GM23338 (cell line): Measurements from ENCODE around the gene FKBP1B. TPM values are rescaled to one million over a fixed set of nuclear protein-coding genes. Genes with fewer than 3 reads are reported as not detected.

Source experiments
- ATAC-seq: fragments of 200-7000 bp; cut with Tn5 transposase; 3 replicates; pipeline ENCODE4 v1.9.1; 2020
- DNase-seq: peaks from one replicate; pipeline ENCODE4 v3.0.0-alpha.2; 2015; ENCODE audit warnings: low spot score
- H2AFZ ChIP-seq: fragments of 200-600 bp; sonication (generic); 2 replicates; pipeline ENCODE4 v1.8.0; 2016; ENCODE audit warnings: antibody characterized with exemption, mild to moderate bottlenecking, moderate library complexity
- H3F3A ChIP-seq: fragments of 200-600 bp; sonication (generic); replicated peaks from 2 replicates; pipeline ENCODE4 v1.8.0; 2017; ENCODE audit warnings: antibody characterized with exemption, mixed run types, low read depth
- H3K27ac ChIP-seq: fragments of 200-600 bp; sonication (generic); 2 replicates; pipeline ENCODE4 v1.6.1; 2016; ENCODE audit warnings: low read depth
- H3K27me3 ChIP-seq: fragments of 200-600 bp; sonication (generic); 2 replicates; pipeline ENCODE4 v1.8.0; 2016; ENCODE audit warnings: mild to moderate bottlenecking, mixed run types, moderate library complexity; ENCODE audit not compliant: insufficient read depth
- H3K36me3 ChIP-seq: fragments of 200-600 bp; sonication (generic); 2 replicates; pipeline ENCODE4 v1.8.0; 2016; ENCODE audit warnings: mild to moderate bottlenecking; ENCODE audit not compliant: insufficient read depth
- H3K4me1 ChIP-seq: fragments of 200-600 bp; sonication (generic); 2 replicates; pipeline ENCODE4 v1.8.0; 2016; ENCODE audit warnings: mild to moderate bottlenecking, moderate library complexity; ENCODE audit not compliant: insufficient read depth
- H3K4me2 ChIP-seq: fragments of 200-600 bp; sonication (generic); 2 replicates; pipeline ENCODE4 v1.7.1; 2017; ENCODE audit warnings: mixed run types
- H3K4me3 ChIP-seq: fragments of 200-600 bp; sonication (generic); 2 replicates; pipeline ENCODE4 v1.6.1; 2016; ENCODE audit warnings: mixed run types
- H3K79me2 ChIP-seq: fragments of 200-600 bp; sonication (generic); replicated peaks from 2 replicates; pipeline ENCODE4 v1.8.0; 2017; ENCODE audit warnings: mild to moderate bottlenecking; ENCODE audit not compliant: insufficient read depth
- H3K9me2 ChIP-seq: fragments of 200-600 bp; sonication (generic); 2 replicates; pipeline ENCODE4 v1.8.0; 2017; ENCODE audit not compliant: insufficient read depth
- H4K20me1 ChIP-seq: fragments of 200-600 bp; sonication (generic); replicated peaks from 2 replicates; pipeline ENCODE4 v1.8.0; 2017; ENCODE audit warnings: mild to moderate bottlenecking; ENCODE audit not compliant: insufficient read depth
- H3K27ac Mint-ChIP-seq: 2 replicates; pipeline ENCODE4 v1.8.0; 2020; ENCODE audit warnings: inconsistent platforms, mild to moderate bottlenecking, moderate library complexity, mixed read lengths
- H3K27me3 Mint-ChIP-seq: 3 replicates; pipeline ENCODE4 v1.8.0; 2022; ENCODE audit warnings: low read depth, mild to moderate bottlenecking, moderate library complexity, mixed read lengths, inconsistent platforms; ENCODE audit not compliant: insufficient read depth, poor library complexity
- H3K36me3 Mint-ChIP-seq: 3 replicates; pipeline ENCODE4 v1.8.0; 2021; ENCODE audit warnings: low read depth, mild to moderate bottlenecking, inconsistent platforms, moderate library complexity, mixed read lengths
- H3K4me1 Mint-ChIP-seq: 3 replicates; pipeline ENCODE4 v1.8.0; 2020; ENCODE audit warnings: mild to moderate bottlenecking, inconsistent platforms, mixed read lengths
- H3K4me3 Mint-ChIP-seq: 3 replicates; pipeline ENCODE4 v1.8.0; 2021; ENCODE audit warnings: moderate library complexity, mild to moderate bottlenecking, inconsistent platforms, mixed read lengths
- H3K9me3 Mint-ChIP-seq: 3 replicates; pipeline ENCODE4 v1.8.0; 2020; ENCODE audit warnings: moderate library complexity, mild to moderate bottlenecking, inconsistent platforms, mixed read lengths
- CREB1 ChIP-seq: fragments of 250-450 bp; sonication (Bioruptor Pico); IDR thresholded peaks from 2 replicates; pipeline ENCODE4 v1.5.0; 2020; ENCODE audit warnings: low read depth, mild to moderate bottlenecking, moderate library complexity
- EZH2 ChIP-seq: fragments of 200-600 bp; sonication (generic); IDR thresholded peaks from one replicate; pipeline ENCODE4 v1.8.0; 2017; ENCODE audit warnings: antibody characterized with exemption, mild to moderate bottlenecking, low read depth; ENCODE audit not compliant: unreplicated experiment
- EZH2phosphoT487 ChIP-seq: fragments of 200-600 bp; sonication (generic); IDR thresholded peaks from one replicate; pipeline ENCODE4 v1.8.1; 2018; ENCODE audit warnings: antibody characterized with exemption; ENCODE audit not compliant: unreplicated experiment
- JUNB ChIP-seq: IDR thresholded peaks from one replicate; pipeline ENCODE4 v1.6.1; 2016; ENCODE audit warnings: antibody characterized with exemption; ENCODE audit not compliant: unreplicated experiment
- NANOG ChIP-seq: IDR thresholded peaks from 2 replicates; pipeline ENCODE4 v1.6.1; 2016; ENCODE audit warnings: antibody characterized with exemption, borderline replicate concordance
- POLR2AphosphoS5 ChIP-seq: IDR thresholded peaks from 2 replicates; pipeline ENCODE4 v1.6.1; 2016; ENCODE audit warnings: antibody characterized with exemption, low read depth
- STAT1 ChIP-seq: IDR thresholded peaks from one replicate; pipeline ENCODE4 v1.6.1; 2016; ENCODE audit warnings: antibody characterized with exemption; ENCODE audit not compliant: unreplicated experiment
- ZNF114 ChIP-seq: fragments of 250-450 bp; sonication (Bioruptor Pico); IDR thresholded peaks from 2 replicates; pipeline ENCODE4 v1.5.0; 2020; ENCODE audit warnings: mild to moderate bottlenecking, moderate library complexity
- ZNF331 ChIP-seq: fragments of 250-450 bp; sonication (Bioruptor Pico); IDR thresholded peaks from 2 replicates; pipeline ENCODE4 v1.5.0; 2020; ENCODE audit warnings: low read depth, mild to moderate bottlenecking, moderate library complexity
- polyA plus RNA-seq: library from polyadenylated mRNA; unstranded; fragments of >200 nt; fragmentation: Nextera tagmentation; extraction: Ambion mirVana; gene quantifications from 2 replicates; pipeline ENCODE4 v1.2.1, GENCODE V29; 2016
- total RNA-seq: library from RNA; depleted of rRNA; stranded (reverse); fragments of >200 nt; shearing (Covaris generic); gene quantifications from 2 replicates; pipeline ENCODE4 v1.2.3, GENCODE V29; 2014
- TF ChIP-seq, protein P1 (sequence below), 2 experiments: fragments of 200-600 bp in 1 of 2; sonication (generic) in 1 of 2; conservative IDR thresholded peaks; 2 replicates each; pipeline versions ENCODE4 v1.5.1 to v1.6.1; 2016 to 2017; ENCODE audit warnings: antibody characterized with exemption in 2 of 2, low read depth in 2 of 2, mild to moderate bottlenecking in 2 of 2, moderate library complexity in 1 of 2
- TF ChIP-seq, protein P2 (sequence below): IDR thresholded peaks from one replicate; pipeline ENCODE4 v1.6.1; 2018; ENCODE audit warnings: antibody characterized with exemption; ENCODE audit not compliant: unreplicated experiment
- TF ChIP-seq, protein P3 (sequence below): IDR thresholded peaks from 2 replicates; pipeline ENCODE4 v1.6.1; 2016; ENCODE audit warnings: antibody characterized with exemption

The FKBP1B gene
- total and polyA plus RNA-seq, 2 experiments from 2014 or later, result 48.2 to 77.1 TPM

DNA sequence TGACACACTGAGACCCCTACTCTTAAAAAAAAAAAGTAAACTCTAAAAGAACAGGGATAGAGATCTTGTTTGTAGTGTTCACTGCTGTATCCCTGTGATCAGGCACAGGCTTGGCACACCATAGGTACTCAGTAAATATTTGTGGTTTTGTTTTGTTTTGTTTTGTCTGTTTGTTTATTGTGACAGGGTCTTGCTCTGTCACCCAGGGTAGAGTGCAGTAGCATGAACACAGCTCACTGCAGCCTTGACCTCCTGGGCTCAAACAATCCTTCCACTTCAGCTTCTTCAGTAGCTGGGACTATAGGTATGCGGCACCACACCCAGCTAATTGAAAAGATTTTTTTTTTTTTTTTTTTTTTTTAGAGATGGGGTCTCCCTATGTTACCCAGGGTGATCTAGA, 3.4 kb downstream of the FKBP1B start:
- H3K27ac Mint-ChIP-seq, result no peak overlapping the region
- Histone ChIP-seq H3K79me2 (0 out of 2 replicates have a peak, but pooled peaks cover 16% of the 10 kb centered on the region), H3K27me3 (no peaks in the 10 kb centered on the region), H3K9me2 (no peaks in the 10 kb centered on the region), H3K4me2 (no peak overlapping the region), H4K20me1 (no peaks in the 10 kb centered on the region; the same call in 1 of the 2 replicates), H3K4me3 (no peak overlapping the region), H3K36me3 (no peaks in the 10 kb centered on the region; the same call in 1 of the 2 replicates), H3K27ac (no peak overlapping the region), H3K4me1 (peaks cover 15% of the 10 kb centered on the region), H2AFZ (no peak overlapping the region), H3F3A (peaks cover 14% of the 10 kb centered on the region; the same call in 1 of the 2 replicates)
- peaks cover 6% of the 10 kb centered on the region for H3K36me3 Mint-ChIP-seq
- H3K4me1 Mint-ChIP-seq, result peaks cover 5% of the 10 kb centered on the region; the same call in 2 of the 3 replicates
- DNase-seq (no peak), ATAC-seq (no peak)
- H3K4me3 Mint-ChIP-seq, result no peak overlapping the region
- TF ChIP-seq STAT1 (no peak), ZNF331 (CRISPR knock-in tag) (no peak)
- no peaks in the 10 kb centered on the region for H3K9me3 Mint-ChIP-seq
- peaks cover 6% of the 10 kb centered on the region for H3K27me3 Mint-ChIP-seq

DNA sequence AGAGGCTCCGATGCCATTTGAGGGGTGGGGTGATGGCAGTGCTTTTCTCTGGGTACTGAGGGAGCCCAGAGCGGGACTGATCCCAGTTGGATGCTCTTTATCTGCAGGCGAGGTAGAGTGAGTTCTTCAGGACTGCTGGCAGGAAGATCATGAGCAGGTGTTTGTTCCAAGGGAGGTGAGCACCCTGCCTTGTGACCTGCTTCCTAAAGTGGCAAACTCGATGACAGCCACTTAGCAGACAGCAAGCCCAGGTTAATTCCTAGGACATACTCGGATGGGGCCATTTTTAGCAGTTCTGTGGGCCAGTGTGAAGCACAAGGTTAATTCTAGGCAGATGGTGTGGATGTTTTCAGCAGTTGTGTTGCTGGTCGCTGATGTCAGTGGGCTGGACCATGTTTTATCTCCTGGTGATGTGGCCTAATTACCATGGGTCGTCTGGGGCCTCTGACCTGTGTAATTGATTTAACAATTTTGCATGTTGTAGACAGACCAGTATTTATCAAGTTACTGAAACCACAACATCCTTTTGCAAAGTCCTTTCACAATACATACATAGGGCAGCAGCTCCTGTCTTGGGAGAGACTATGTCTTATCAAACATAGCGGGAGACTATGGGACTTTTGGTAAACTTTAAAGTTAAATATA, 4.9 kb downstream of the FKBP1B start:
- H3K4me3 ChIP-seq, result no peak overlapping the region
- no peak for ATAC-seq
- no peaks in the 10 kb centered on the region; the same call in 1 of the 2 replicates for H3K36me3 ChIP-seq
- H3K27ac ChIP-seq, result no peak overlapping the region
- Mint-ChIP-seq H3K4me1 (no peaks in the 10 kb centered on the region), H3K9me3 (no peaks in the 10 kb centered on the region), H3K36me3 (peaks cover 6% of the 10 kb centered on the region), H3K4me3 (no peak overlapping the region), H3K27ac (no peak overlapping the region), H3K27me3 (peaks cover 2% of the 10 kb centered on the region)
- H3K27me3 ChIP-seq, result no peaks in the 10 kb centered on the region
- H3K4me2 ChIP-seq, result no peak overlapping the region
- no peak overlapping the region for H2AFZ ChIP-seq
- H3K79me2 ChIP-seq, result 0 out of 2 replicates have a peak, but pooled peaks cover 16% of the 10 kb centered on the region
- no peaks in the 10 kb centered on the region for H3K9me2 ChIP-seq
- peaks cover 7% of the 10 kb centered on the region for H3K4me1 ChIP-seq
- peaks cover 6% of the 10 kb centered on the region; the same call in 1 of the 2 replicates for H3F3A ChIP-seq
- DNase-seq, result no peak
- no peaks in the 10 kb centered on the region; the same call in 1 of the 2 replicates for H4K20me1 ChIP-seq
- no peak for TF ChIP-seq ZNF331 (CRISPR knock-in tag)
- TF ChIP-seq, protein P1, sequence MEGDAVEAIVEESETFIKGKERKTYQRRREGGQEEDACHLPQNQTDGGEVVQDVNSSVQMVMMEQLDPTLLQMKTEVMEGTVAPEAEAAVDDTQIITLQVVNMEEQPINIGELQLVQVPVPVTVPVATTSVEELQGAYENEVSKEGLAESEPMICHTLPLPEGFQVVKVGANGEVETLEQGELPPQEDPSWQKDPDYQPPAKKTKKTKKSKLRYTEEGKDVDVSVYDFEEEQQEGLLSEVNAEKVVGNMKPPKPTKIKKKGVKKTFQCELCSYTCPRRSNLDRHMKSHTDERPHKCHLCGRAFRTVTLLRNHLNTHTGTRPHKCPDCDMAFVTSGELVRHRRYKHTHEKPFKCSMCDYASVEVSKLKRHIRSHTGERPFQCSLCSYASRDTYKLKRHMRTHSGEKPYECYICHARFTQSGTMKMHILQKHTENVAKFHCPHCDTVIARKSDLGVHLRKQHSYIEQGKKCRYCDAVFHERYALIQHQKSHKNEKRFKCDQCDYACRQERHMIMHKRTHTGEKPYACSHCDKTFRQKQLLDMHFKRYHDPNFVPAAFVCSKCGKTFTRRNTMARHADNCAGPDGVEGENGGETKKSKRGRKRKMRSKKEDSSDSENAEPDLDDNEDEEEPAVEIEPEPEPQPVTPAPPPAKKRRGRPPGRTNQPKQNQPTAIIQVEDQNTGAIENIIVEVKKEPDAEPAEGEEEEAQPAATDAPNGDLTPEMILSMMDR (conservative IDR thresholded peaks at IDR 0.05; ENCODE audit: low read depth in 2 of 2), result no peak
- TF ChIP-seq, protein P2, sequence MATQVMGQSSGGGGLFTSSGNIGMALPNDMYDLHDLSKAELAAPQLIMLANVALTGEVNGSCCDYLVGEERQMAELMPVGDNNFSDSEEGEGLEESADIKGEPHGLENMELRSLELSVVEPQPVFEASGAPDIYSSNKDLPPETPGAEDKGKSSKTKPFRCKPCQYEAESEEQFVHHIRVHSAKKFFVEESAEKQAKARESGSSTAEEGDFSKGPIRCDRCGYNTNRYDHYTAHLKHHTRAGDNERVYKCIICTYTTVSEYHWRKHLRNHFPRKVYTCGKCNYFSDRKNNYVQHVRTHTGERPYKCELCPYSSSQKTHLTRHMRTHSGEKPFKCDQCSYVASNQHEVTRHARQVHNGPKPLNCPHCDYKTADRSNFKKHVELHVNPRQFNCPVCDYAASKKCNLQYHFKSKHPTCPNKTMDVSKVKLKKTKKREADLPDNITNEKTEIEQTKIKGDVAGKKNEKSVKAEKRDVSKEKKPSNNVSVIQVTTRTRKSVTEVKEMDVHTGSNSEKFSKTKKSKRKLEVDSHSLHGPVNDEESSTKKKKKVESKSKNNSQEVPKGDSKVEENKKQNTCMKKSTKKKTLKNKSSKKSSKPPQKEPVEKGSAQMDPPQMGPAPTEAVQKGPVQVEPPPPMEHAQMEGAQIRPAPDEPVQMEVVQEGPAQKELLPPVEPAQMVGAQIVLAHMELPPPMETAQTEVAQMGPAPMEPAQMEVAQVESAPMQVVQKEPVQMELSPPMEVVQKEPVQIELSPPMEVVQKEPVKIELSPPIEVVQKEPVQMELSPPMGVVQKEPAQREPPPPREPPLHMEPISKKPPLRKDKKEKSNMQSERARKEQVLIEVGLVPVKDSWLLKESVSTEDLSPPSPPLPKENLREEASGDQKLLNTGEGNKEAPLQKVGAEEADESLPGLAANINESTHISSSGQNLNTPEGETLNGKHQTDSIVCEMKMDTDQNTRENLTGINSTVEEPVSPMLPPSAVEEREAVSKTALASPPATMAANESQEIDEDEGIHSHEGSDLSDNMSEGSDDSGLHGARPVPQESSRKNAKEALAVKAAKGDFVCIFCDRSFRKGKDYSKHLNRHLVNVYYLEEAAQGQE, result no peak
- TF ChIP-seq ZNF114 (CRISPR knock-in tag), result no peak
- TF ChIP-seq EZH2, result no peak
- TF ChIP-seq NANOG, result no peak
- TF ChIP-seq JUNB, result no peak
- TF ChIP-seq STAT1, result no peak
- TF ChIP-seq POLR2AphosphoS5, result no peak
- TF ChIP-seq EZH2phosphoT487, result no peak
- no peak for TF ChIP-seq CREB1 (CRISPR knock-in tag)
- TF ChIP-seq, protein P3, sequence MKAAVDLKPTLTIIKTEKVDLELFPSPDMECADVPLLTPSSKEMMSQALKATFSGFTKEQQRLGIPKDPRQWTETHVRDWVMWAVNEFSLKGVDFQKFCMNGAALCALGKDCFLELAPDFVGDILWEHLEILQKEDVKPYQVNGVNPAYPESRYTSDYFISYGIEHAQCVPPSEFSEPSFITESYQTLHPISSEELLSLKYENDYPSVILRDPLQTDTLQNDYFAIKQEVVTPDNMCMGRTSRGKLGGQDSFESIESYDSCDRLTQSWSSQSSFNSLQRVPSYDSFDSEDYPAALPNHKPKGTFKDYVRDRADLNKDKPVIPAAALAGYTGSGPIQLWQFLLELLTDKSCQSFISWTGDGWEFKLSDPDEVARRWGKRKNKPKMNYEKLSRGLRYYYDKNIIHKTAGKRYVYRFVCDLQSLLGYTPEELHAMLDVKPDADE, result no peak
